Activated CD8-positive, alpha-beta T cell treated with anti-CD3 and anti-CD28 coated beads for 36 hours (primary cell): ENCODE measurements around the gene DNAH8. TPM values are rescaled to one million over a fixed set of nuclear protein-coding genes. Genes with fewer than 3 reads are reported as not detected.

Experiments
- ATAC-seq: fragments of 200-7000 bp; cut with Tn5 transposase; one replicate; pipeline ENCODE4 v1.10.0; 2021; ENCODE audit warnings: mild to moderate bottlenecking, moderate library complexity
- CTCF ChIA-PET: fragments of 350-600 bp; sonication (Branson Sonifier 250); formaldehyde crosslinking; loops from one replicate; lab custom pipeline; 2021; ENCODE audit warnings: antibody characterized with exemption; lab: Charles Lee
- POLR2A ChIA-PET: fragments of 350-600 bp; sonication (Branson Sonifier 250); formaldehyde crosslinking; loops from one replicate; lab custom pipeline; 2021; ENCODE audit warnings: antibody characterized with exemption; lab: Charles Lee
- DNase-seq: peaks from one replicate; pipeline ENCODE4 v3.0.0-alpha.2; 2020
- H3K27ac Mint-ChIP-seq: one replicate; pipeline ENCODE4 v1.8.0; 2021; ENCODE audit warnings: mild to moderate bottlenecking, mixed read lengths
- H3K27me3 Mint-ChIP-seq: one replicate; pipeline ENCODE4 v1.8.0; 2021; ENCODE audit warnings: mixed read lengths
- H3K36me3 Mint-ChIP-seq: one replicate; pipeline ENCODE4 v1.8.0; 2021; ENCODE audit warnings: low read depth, mixed read lengths
- H3K4me1 Mint-ChIP-seq: one replicate; pipeline ENCODE4 v1.8.0; 2021; ENCODE audit warnings: low read depth, mixed read lengths
- H3K4me3 Mint-ChIP-seq: one replicate; pipeline ENCODE4 v1.8.0; 2021; ENCODE audit warnings: mild to moderate bottlenecking, moderate library complexity, mixed read lengths
- H3K9me3 Mint-ChIP-seq: one replicate; pipeline ENCODE4 v1.8.0; 2021; ENCODE audit warnings: mixed read lengths
- CTCF ChIP-seq: fragments of 200-600 bp; IDR thresholded peaks from one replicate; pipeline ENCODE4 v1.8.0; 2022; ENCODE audit warnings: antibody characterized with exemption, mild to moderate bottlenecking
- intact Hi-C: fragments of 100-400 bp; cut with micrococcal nuclease; formaldehyde crosslinking; loops from one replicate; pipeline ENCODE4 v1.10.0; 2022
- total RNA-seq, 2 experiments: library from RNA; stranded (reverse); gene quantifications; one replicate each; pipeline ENCODE4 v1.2.3, GENCODE V29; 2021

DNAH8 gene
- total RNA-seq, 2 experiments from 2014 or later = not detected

- no peak for TF ChIP-seq CTCF
- no peak overlapping the region for H3K4me3 Mint-ChIP-seq
- H3K27me3 Mint-ChIP-seq = no peaks in the 10 kb centered on the region
- no peaks in the 10 kb centered on the region for H3K9me3 Mint-ChIP-seq
- intact Hi-C loops = no loop called here
- POLR2A ChIA-PET = no interaction called here
- no peak for DNase-seq
- no peak overlapping the region for H3K27ac Mint-ChIP-seq
- CTCF ChIA-PET = no interaction called here
- no peak for ATAC-seq
- peaks cover 4% of the 10 kb centered on the region for H3K4me1 Mint-ChIP-seq
- H3K36me3 Mint-ChIP-seq = peaks cover 37% of the 10 kb centered on the region
Observed at GRCh38 chr6:38681850-38682249, 33.3 kb upstream of the DNAH8 start.

GRCh38 chr6:38684237-38684636 lies 30.9 kb upstream of the DNAH8 start:
- POLR2A ChIA-PET = no interaction called here
- intact Hi-C loops = no loop called here
- H3K4me1 Mint-ChIP-seq = peaks cover 13% of the 10 kb centered on the region

GRCh38 chr6:38684904-38685303 lies 30.2 kb upstream of the DNAH8 start:
- ChIA-PET POLR2A (no interaction called here), CTCF (interaction anchor here (1.5 kb wide), 1 partner anchor 9 kb away, joined by 3 read pairs; no protein-coding TSS in a partner anchor)

More at GRCh38 chr6:38684237-38684636, 30.9 kb upstream of the DNAH8 start:
- ATAC-seq = no peak
- Mint-ChIP-seq H3K36me3 (peaks cover 29% of the 10 kb centered on the region), H3K27me3 (no peaks in the 10 kb centered on the region), H3K4me3 (no peak overlapping the region), H3K9me3 (no peaks in the 10 kb centered on the region), H3K27ac (no peak overlapping the region)
- no peak for DNase-seq
- CTCF ChIA-PET = interaction anchor here (0.7 to 1.5 kb wide), 2 partner anchors 10 to 14 kb away, joined by 3 read pairs; no protein-coding TSS in a partner anchor
- no peak for TF ChIP-seq CTCF

DNA sequence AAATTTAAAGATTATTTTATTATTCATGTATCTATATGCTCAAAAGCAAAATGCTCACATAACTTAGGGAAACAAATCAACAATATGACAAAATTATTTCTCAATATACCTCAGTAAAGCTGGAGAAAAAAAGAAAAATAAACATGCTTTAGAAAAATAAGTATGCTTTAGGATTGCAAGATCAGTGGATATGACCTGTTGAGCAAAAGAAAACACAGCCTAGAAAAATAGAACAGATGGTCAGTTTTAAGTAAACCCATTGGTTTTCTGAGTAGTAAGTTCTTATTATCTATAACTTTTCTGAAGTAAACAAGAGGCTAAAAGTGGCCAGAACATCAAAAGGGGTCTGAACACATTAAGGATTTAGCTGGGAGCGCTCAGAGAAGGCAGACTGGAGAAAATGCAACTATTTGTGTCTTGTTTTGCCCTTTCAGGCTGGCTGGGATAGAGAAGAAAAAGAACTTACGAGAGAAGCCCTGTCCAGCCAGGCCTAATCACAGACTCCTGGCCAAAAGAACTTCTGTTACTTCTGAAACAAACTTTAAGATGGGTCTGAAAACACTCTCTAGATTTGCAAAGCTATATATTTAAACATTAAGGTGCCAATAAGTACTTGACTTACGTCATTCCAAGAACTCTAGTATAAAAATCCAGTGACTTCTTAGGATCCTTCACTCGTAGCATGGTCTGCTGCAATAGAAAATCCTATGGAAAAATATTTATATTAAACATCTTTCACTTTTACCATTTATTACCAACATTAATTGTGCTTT lies 28.7 kb upstream of the DNAH8 start:
- H3K27ac Mint-ChIP-seq = no peak overlapping the region
- ATAC-seq = no peak
- intact Hi-C loops = no loop called here
- POLR2A ChIA-PET = no interaction called here
- H3K4me1 Mint-ChIP-seq = peaks cover 15% of the 10 kb centered on the region
- no peak for TF ChIP-seq CTCF
- no peak overlapping the region for H3K4me3 Mint-ChIP-seq
- CTCF ChIA-PET = no interaction called here
- no peak for DNase-seq
- peaks cover 23% of the 10 kb centered on the region for H3K36me3 Mint-ChIP-seq
- H3K9me3 Mint-ChIP-seq = no peaks in the 10 kb centered on the region
- no peaks in the 10 kb centered on the region for H3K27me3 Mint-ChIP-seq

More at GRCh38 chr6:38684904-38685303, 30.2 kb upstream of the DNAH8 start:
- H3K27me3 Mint-ChIP-seq = no peaks in the 10 kb centered on the region
- intact Hi-C loops = no loop called here
- no peak overlapping the region for H3K4me3 Mint-ChIP-seq
- peaks cover 27% of the 10 kb centered on the region for H3K36me3 Mint-ChIP-seq
- peaks cover 15% of the 10 kb centered on the region for H3K4me1 Mint-ChIP-seq
- H3K9me3 Mint-ChIP-seq = no peaks in the 10 kb centered on the region
- ATAC-seq = no peak
- DNase-seq = no peak
- H3K27ac Mint-ChIP-seq = peak overlapping the region; percentile 9
- TF ChIP-seq CTCF = no peak

- no peak overlapping the region for H3K4me3 Mint-ChIP-seq
- peaks cover 15% of the 10 kb centered on the region for H3K4me1 Mint-ChIP-seq
- CTCF ChIA-PET = no interaction called here
- H3K27ac Mint-ChIP-seq = no peak overlapping the region
- ATAC-seq (no peak), DNase-seq (no peak)
- no peak for TF ChIP-seq CTCF
- intact Hi-C loops = no loop called here
- no peaks in the 10 kb centered on the region for H3K27me3 Mint-ChIP-seq
- H3K36me3 Mint-ChIP-seq = peaks cover 18% of the 10 kb centered on the region
- no peaks in the 10 kb centered on the region for H3K9me3 Mint-ChIP-seq
- POLR2A ChIA-PET = no interaction called here
Observed at GRCh38 chr6:38687043-38687353, 28.1 kb upstream of the DNAH8 start.
